T-helper 2 cell treated with Interferon-gamma antibody and Interleukin-4, amounts not matched to agents 5 μg/mL and 100 μg/mL, for 36 hours (primary cell): ENCODE measurements around the gene GPX3.

Experiments used
- DNase-seq: peaks from one replicate; pipeline ENCODE4 v3.0.0; 2021; ENCODE audit warnings: low spot score
- H3K27ac Mint-ChIP-seq: one replicate; pipeline ENCODE4 v1.8.0; 2021; ENCODE audit warnings: mild to moderate bottlenecking, mixed read lengths
- H3K27me3 Mint-ChIP-seq: one replicate; pipeline ENCODE4 v1.8.0; 2021; ENCODE audit warnings: low read depth, mixed read lengths
- H3K36me3 Mint-ChIP-seq: one replicate; pipeline ENCODE4 v1.8.0; 2021; ENCODE audit warnings: low read depth, mixed read lengths
- H3K4me1 Mint-ChIP-seq: one replicate; pipeline ENCODE4 v1.8.0; 2021; ENCODE audit warnings: low read depth, mixed read lengths
- H3K4me3 Mint-ChIP-seq: one replicate; pipeline ENCODE4 v1.8.0; 2022; ENCODE audit warnings: mild to moderate bottlenecking, moderate library complexity, mixed read lengths
- H3K9me3 Mint-ChIP-seq: one replicate; pipeline ENCODE4 v1.8.0; 2021; ENCODE audit warnings: mixed read lengths

Gene GPX3

GRCh38 chr5:151051066-151051930 lies 30.9 kb downstream of the GPX3 start:
- H3K36me3 Mint-ChIP-seq = peaks cover 51% of the 10 kb centered on the region
- H3K27ac Mint-ChIP-seq = peak overlapping the region; percentile 37
- H3K4me3 Mint-ChIP-seq = no peak overlapping the region
- H3K9me3 Mint-ChIP-seq = no peaks in the 10 kb centered on the region
- peak; percentile 43 for DNase-seq
- H3K4me1 Mint-ChIP-seq = peaks cover 8% of the 10 kb centered on the region
- H3K27me3 Mint-ChIP-seq = no peaks in the 10 kb centered on the region

- Mint-ChIP-seq H3K9me3 (no peaks in the 10 kb centered on the region), H3K36me3 (peaks cover 53% of the 10 kb centered on the region), H3K27ac (peak overlapping the region; percentile 65), H3K27me3 (no peaks in the 10 kb centered on the region), H3K4me3 (no peak overlapping the region), H3K4me1 (peaks cover 8% of the 10 kb centered on the region)
- no peak for DNase-seq
Measured at GRCh38 chr5:151051931-151052608, 31.7 kb downstream of the GPX3 start.

GRCh38 chr5:151052836-151053235 lies 32.4 kb downstream of the GPX3 start:
- DNase-seq = no peak
- Mint-ChIP-seq H3K27ac (peak overlapping the region; percentile 65), H3K9me3 (no peaks in the 10 kb centered on the region), H3K4me1 (peaks cover 8% of the 10 kb centered on the region), H3K4me3 (no peak overlapping the region), H3K27me3 (no peaks in the 10 kb centered on the region), H3K36me3 (peaks cover 51% of the 10 kb centered on the region)

GRCh38 chr5:151053796-151054462 lies 33.5 kb downstream of the GPX3 start:
- DNase-seq = no peak
- H3K36me3 Mint-ChIP-seq = peaks cover 53% of the 10 kb centered on the region
- H3K4me1 Mint-ChIP-seq = peaks cover 9% of the 10 kb centered on the region
- H3K9me3 Mint-ChIP-seq = no peaks in the 10 kb centered on the region
- H3K27me3 Mint-ChIP-seq = no peaks in the 10 kb centered on the region
- H3K4me3 Mint-ChIP-seq = no peak overlapping the region
- H3K27ac Mint-ChIP-seq = no peak overlapping the region

- Mint-ChIP-seq H3K9me3 (no peaks in the 10 kb centered on the region), H3K27ac (no peak overlapping the region), H3K4me1 (peaks cover 16% of the 10 kb centered on the region), H3K36me3 (peaks cover 56% of the 10 kb centered on the region), H3K27me3 (no peaks in the 10 kb centered on the region), H3K4me3 (no peak overlapping the region)
- DNase-seq = no peak
Measured at GRCh38 chr5:151054709-151055108, 34.3 kb downstream of the GPX3 start.

- Mint-ChIP-seq H3K27me3 (no peaks in the 10 kb centered on the region), H3K4me1 (peaks cover 21% of the 10 kb centered on the region), H3K9me3 (no peaks in the 10 kb centered on the region), H3K27ac (no peak overlapping the region), H3K36me3 (peaks cover 60% of the 10 kb centered on the region), H3K4me3 (no peak overlapping the region)
- no peak for DNase-seq
Measured at GRCh38 chr5:151055336-151055735, 34.9 kb downstream of the GPX3 start.

GRCh38 chr5:151056379-151057325 lies 36.3 kb downstream of the GPX3 start:
- no peak overlapping the region for H3K4me3 Mint-ChIP-seq
- no peaks in the 10 kb centered on the region for H3K27me3 Mint-ChIP-seq
- H3K36me3 Mint-ChIP-seq = peaks cover 59% of the 10 kb centered on the region
- DNase-seq = no peak
- H3K9me3 Mint-ChIP-seq = no peaks in the 10 kb centered on the region
- H3K4me1 Mint-ChIP-seq = peaks cover 25% of the 10 kb centered on the region
- H3K27ac Mint-ChIP-seq = peak overlapping the region; percentile 11

- H3K27ac Mint-ChIP-seq = no peak overlapping the region
- DNase-seq = no peak
- H3K4me3 Mint-ChIP-seq = no peak overlapping the region
- H3K9me3 Mint-ChIP-seq = no peaks in the 10 kb centered on the region
- no peaks in the 10 kb centered on the region for H3K27me3 Mint-ChIP-seq
- H3K4me1 Mint-ChIP-seq = peaks cover 16% of the 10 kb centered on the region
- H3K36me3 Mint-ChIP-seq = peaks cover 55% of the 10 kb centered on the region
Measured at GRCh38 chr5:151058301-151058700, 37.9 kb downstream of the GPX3 start.

- Mint-ChIP-seq H3K4me3 (peak overlapping the region; percentile 42), H3K9me3 (no peaks in the 10 kb centered on the region), H3K4me1 (peaks cover 16% of the 10 kb centered on the region)
Measured at GRCh38 chr5:151058891-151059489, 38.6 kb downstream of the GPX3 start.

GRCh38 chr5:151060742-151061141 lies 40.4 kb downstream of the GPX3 start:
- Mint-ChIP-seq H3K4me1 (peaks cover 20% of the 10 kb centered on the region), H3K27me3 (no peaks in the 10 kb centered on the region), H3K36me3 (peaks cover 48% of the 10 kb centered on the region)

More at GRCh38 chr5:151058891-151059489, 38.6 kb downstream of the GPX3 start:
- no peak for DNase-seq
- Mint-ChIP-seq H3K36me3 (peaks cover 56% of the 10 kb centered on the region), H3K27ac (peak overlapping the region; percentile 91), H3K27me3 (no peaks in the 10 kb centered on the region)

GRCh38 chr5:151062405-151063141 lies 42.2 kb downstream of the GPX3 start:
- DNase-seq = no peak
- Mint-ChIP-seq H3K9me3 (no peaks in the 10 kb centered on the region), H3K4me3 (no peak overlapping the region), H3K27me3 (no peaks in the 10 kb centered on the region), H3K36me3 (peaks cover 48% of the 10 kb centered on the region), H3K27ac (no peak overlapping the region), H3K4me1 (peaks cover 34% of the 10 kb centered on the region)

More at GRCh38 chr5:151060742-151061141, 40.4 kb downstream of the GPX3 start:
- Mint-ChIP-seq H3K27ac (peak overlapping the region; percentile 36), H3K9me3 (no peaks in the 10 kb centered on the region), H3K4me3 (no peak overlapping the region)
- DNase-seq = no peak

GRCh38 chr5:151063142-151063989 lies 43.0 kb downstream of the GPX3 start:
- peaks cover 46% of the 10 kb centered on the region for H3K36me3 Mint-ChIP-seq
- peak overlapping the region; percentile 29 for H3K27ac Mint-ChIP-seq
- no peak for DNase-seq
- no peaks in the 10 kb centered on the region for H3K9me3 Mint-ChIP-seq
- H3K27me3 Mint-ChIP-seq = no peaks in the 10 kb centered on the region
- H3K4me3 Mint-ChIP-seq = no peak overlapping the region
- H3K4me1 Mint-ChIP-seq = peaks cover 41% of the 10 kb centered on the region
